Mesenchymal stem cell (in vitro differentiated cells and primary cell): ENCODE measurements around the gene YWHAG.
A peak's percentile ranks its signal among the peaks of the same experiment; 100 is the strongest.
"Not testable (repeated sequence)": the region's sequence is repeated elsewhere in the genome, so short reads cannot be mapped to it uniquely, and the experiment has no call there.

Experiments
- DNase-seq: peaks from one replicate; pipeline ENCODE4 v3.0.0-alpha.2; 2013
- H2AFZ ChIP-seq: one replicate; pipeline ENCODE4 v1.6.1; 2013; ENCODE audit warnings: low read depth, mild to moderate bottlenecking, control low read depth, inconsistent platforms, low read length, moderate library complexity
- H2AK5ac ChIP-seq: 2 replicates; pipeline ENCODE4 v1.6.1; 2013; ENCODE audit warnings: low read length, moderate library complexity, mild to moderate bottlenecking, inconsistent platforms; ENCODE audit not compliant: severe bottlenecking
- H2BK120ac ChIP-seq: one replicate; pipeline ENCODE4 v1.6.1; 2013; ENCODE audit warnings: low read depth, mild to moderate bottlenecking, inconsistent platforms, low read length, moderate library complexity
- H2BK12ac ChIP-seq, 2 experiments: one replicate each; pipeline ENCODE4 v1.6.1; 2013; ENCODE audit warnings: inconsistent platforms in 2 of 2, low read length in 2 of 2, mild to moderate bottlenecking in 2 of 2, moderate library complexity in 2 of 2, control low read depth in 1 of 2
- H2BK15ac ChIP-seq: one replicate; pipeline ENCODE4 v1.6.1; 2013; ENCODE audit warnings: mild to moderate bottlenecking, low read depth, inconsistent platforms; ENCODE audit not compliant: poor library complexity, severe bottlenecking
- H2BK5ac ChIP-seq: 2 replicates; pipeline ENCODE4 v1.6.1; 2013; ENCODE audit warnings: low read depth, mild to moderate bottlenecking, low read length, control low read depth, inconsistent platforms; ENCODE audit not compliant: poor library complexity, severe bottlenecking
- H3K14ac ChIP-seq, 2 experiments: one replicate each; pipeline ENCODE4 v1.6.1; 2013; ENCODE audit warnings: inconsistent platforms in 2 of 2, low read length in 2 of 2, control low read depth in 1 of 2, mild to moderate bottlenecking in 1 of 2, moderate library complexity in 1 of 2
- H3K18ac ChIP-seq, 2 experiments: one replicate each; pipeline ENCODE4 v1.6.1; 2013; ENCODE audit warnings: inconsistent platforms in 2 of 2, low read length in 2 of 2, control low read depth in 1 of 2, low read depth in 1 of 2, mild to moderate bottlenecking in 1 of 2
- H3K23ac ChIP-seq, 2 experiments: one replicate each; pipeline ENCODE4 v1.6.1; 2013; ENCODE audit warnings: inconsistent platforms in 2 of 2, low read length in 2 of 2, mild to moderate bottlenecking in 2 of 2, moderate library complexity in 2 of 2, control low read depth in 1 of 2
- H3K27ac ChIP-seq: 2 replicates; pipeline ENCODE4 v1.5.1; 2013; ENCODE audit warnings: mild to moderate bottlenecking, moderate library complexity, low read length, control low read depth, inconsistent platforms; ENCODE audit not compliant: poor library complexity, severe bottlenecking
- H3K27me3 ChIP-seq, 2 experiments: 2 replicates each; pipeline versions ENCODE4 v1.6.1 to v1.7.0; 2013; ENCODE audit warnings: low read length in 2 of 2, mild to moderate bottlenecking in 2 of 2, moderate library complexity in 2 of 2, control low read depth in 1 of 2, inconsistent platforms in 1 of 2; ENCODE audit not compliant: control insufficient read depth in 1 of 2, insufficient read depth in 1 of 2
- H3K36me3 ChIP-seq, 2 experiments: 2 replicates each; pipeline versions ENCODE4 v1.6.1 to v1.7.0; 2013; ENCODE audit warnings: low read length in 2 of 2, control low read depth in 1 of 2, inconsistent platforms in 1 of 2, low read depth in 1 of 2, mild to moderate bottlenecking in 1 of 2; ENCODE audit not compliant: insufficient read depth in 2 of 2, control insufficient read depth in 1 of 2
- H3K4ac ChIP-seq, 2 experiments: one replicate each; pipeline ENCODE4 v1.6.1; 2013; ENCODE audit warnings: inconsistent platforms in 2 of 2, low read length in 2 of 2, mild to moderate bottlenecking in 2 of 2, moderate library complexity in 2 of 2, control low read depth in 1 of 2, low read depth in 1 of 2
- H3K4me1 ChIP-seq: 2 replicates; pipeline ENCODE4 v1.6.1; 2013; ENCODE audit warnings: low read depth, low read length, control low read depth; ENCODE audit not compliant: control insufficient read depth, insufficient read depth
- H3K4me2 ChIP-seq: 2 replicates; pipeline ENCODE4 v1.6.1; 2013; ENCODE audit warnings: low read length, mild to moderate bottlenecking, inconsistent platforms; ENCODE audit not compliant: poor library complexity, severe bottlenecking
- H3K4me3 ChIP-seq, 2 experiments: 2 replicates each; pipeline versions ENCODE4 v1.5.1 to v1.7.0; 2013; ENCODE audit warnings: low read length in 2 of 2, mild to moderate bottlenecking in 2 of 2, control low read depth in 1 of 2, low read depth in 1 of 2; ENCODE audit not compliant: insufficient read depth in 1 of 2
- H3K79me1 ChIP-seq: replicated peaks from 2 replicates; pipeline ENCODE4 v1.6.1; 2013; ENCODE audit warnings: mild to moderate bottlenecking, control low read depth, low read length, inconsistent platforms; ENCODE audit not compliant: poor library complexity, severe bottlenecking
- H3K9ac ChIP-seq: 2 replicates; pipeline ENCODE4 v1.7.0; 2013; ENCODE audit warnings: mild to moderate bottlenecking, low read length, moderate library complexity
- H3K9me3 ChIP-seq: 2 replicates; pipeline ENCODE4 v1.7.0; 2013; ENCODE audit warnings: mild to moderate bottlenecking, low read length; ENCODE audit not compliant: control insufficient read depth
- H4K8ac ChIP-seq: one replicate; pipeline ENCODE4 v1.6.1; 2013; ENCODE audit warnings: inconsistent platforms, mild to moderate bottlenecking, low read length, moderate library complexity
- H4K91ac ChIP-seq: one replicate; pipeline ENCODE4 v1.6.1; 2013; ENCODE audit warnings: mild to moderate bottlenecking, low read length, inconsistent platforms
- WGBS: methylation state at CpG from one replicate; pipeline ENCODE4 v1.1.7; 2013; ENCODE audit warnings: mixed read lengths; 5-methylcytosine and 5-hydroxymethylcytosine counted together

YWHAG gene

GRCh38 chr7:76309341-76310101 lies 49.3 kb downstream of the YWHAG start:
- not testable (repeated sequence) for H3K36me3 ChIP-seq, H3K27me3 ChIP-seq, H3K9ac ChIP-seq, H3K23ac ChIP-seq, H2BK120ac ChIP-seq, H3K9me3 ChIP-seq, H3K18ac ChIP-seq, H3K79me1 ChIP-seq, H2AK5ac ChIP-seq, H3K4me2 ChIP-seq, H2BK5ac ChIP-seq, H2AFZ ChIP-seq, DNase-seq, H2BK15ac ChIP-seq, H3K27ac ChIP-seq, H4K91ac ChIP-seq, H3K14ac ChIP-seq, H3K4me3 ChIP-seq, H2BK12ac ChIP-seq, H3K4ac ChIP-seq, H4K8ac ChIP-seq
- 95% methylated on average over 45 of the region's 50 CpGs for WGBS
- H3K4me1 ChIP-seq = peaks cover 28% of the 10 kb centered on the region

GRCh38 chr7:76308874-76309273 lies 49.9 kb downstream of the YWHAG start:
- H3K4me2 ChIP-seq, H3K79me1 ChIP-seq, H2BK12ac ChIP-seq, H3K18ac ChIP-seq, H2AK5ac ChIP-seq, H4K8ac ChIP-seq, H3K4ac ChIP-seq, H3K14ac ChIP-seq, DNase-seq, H2BK5ac ChIP-seq, H4K91ac ChIP-seq, H2BK120ac ChIP-seq, H3K27me3 ChIP-seq, H3K27ac ChIP-seq, H3K9ac ChIP-seq, H3K4me3 ChIP-seq, H3K9me3 ChIP-seq, H3K23ac ChIP-seq, H2BK15ac ChIP-seq, H2AFZ ChIP-seq: not testable (repeated sequence)
- Histone ChIP-seq H3K4me1 (peaks cover 30% of the 10 kb centered on the region), H3K36me3 (peaks cover 10 to 11% of the 10 kb centered on the region in 2 experiments)
- 92% methylated on average over 12 of the region's 12 CpGs for WGBS

GRCh38 chr7:76304888-76305375 lies 53.9 kb downstream of the YWHAG start:
- H3K23ac ChIP-seq = no peak overlapping the region
- H4K8ac ChIP-seq = no peak overlapping the region
- peak overlapping the region; percentile 95 for H3K9ac ChIP-seq
- H3K14ac ChIP-seq = no peak overlapping the region
- H2BK5ac ChIP-seq = no peak overlapping the region
- no peak overlapping the region for H2AK5ac ChIP-seq
- H3K4ac ChIP-seq = no peak overlapping the region
- no peak overlapping the region for H3K27ac ChIP-seq
- peaks cover 10 to 11% of the 10 kb centered on the region in 2 experiments for H3K36me3 ChIP-seq
- H3K4me1 ChIP-seq = peaks cover 29% of the 10 kb centered on the region
- no peaks in the 10 kb centered on the region for H3K27me3 ChIP-seq
- H3K18ac ChIP-seq = no peak overlapping the region
- no peak overlapping the region for H2AFZ ChIP-seq
- H4K91ac ChIP-seq = no peak overlapping the region
- no peaks in the 10 kb centered on the region for H3K79me1 ChIP-seq
- H3K9me3 ChIP-seq = no peaks in the 10 kb centered on the region
- over 99% methylated on average over 10 of the region's 10 CpGs for WGBS
- no peak for DNase-seq
- H2BK15ac ChIP-seq = no peak overlapping the region
- no peak overlapping the region for H3K4me3 ChIP-seq
- no peak overlapping the region for H2BK120ac ChIP-seq
- H3K4me2 ChIP-seq = no peak overlapping the region
- no peak overlapping the region for H2BK12ac ChIP-seq

GRCh38 chr7:76303202-76304147 lies 55.3 kb downstream of the YWHAG start:
- H3K36me3 ChIP-seq = peaks cover 10 to 11% of the 10 kb centered on the region in 2 experiments
- H2BK12ac ChIP-seq = peak overlapping the region; percentile 2 to 74
- H2AFZ ChIP-seq = no peak overlapping the region
- H3K79me1 ChIP-seq = no peaks in the 10 kb centered on the region
- H3K27ac ChIP-seq = peak overlapping the region; percentile 38
- DNase-seq = peak; percentile 91
- peak overlapping the region; percentile 81 to 87 for H3K14ac ChIP-seq
- H3K9me3 ChIP-seq = no peaks in the 10 kb centered on the region
- H2AK5ac ChIP-seq = peak overlapping the region; percentile 41
- no peaks in the 10 kb centered on the region for H3K27me3 ChIP-seq
- peaks cover 29% of the 10 kb centered on the region for H3K4me1 ChIP-seq
- H2BK15ac ChIP-seq = peak overlapping the region; percentile 86
- 4% methylated on average over 41 of the region's 56 CpGs for WGBS
- peak overlapping the region; percentile 12 for H4K8ac ChIP-seq
- H3K4me2 ChIP-seq = peak overlapping the region; percentile 82
- peak overlapping the region; percentile 95 for H3K9ac ChIP-seq
- H4K91ac ChIP-seq = peak overlapping the region; percentile 83
- H3K18ac ChIP-seq = peak overlapping the region; percentile 85 to 86
- peak overlapping the region; percentile 80 to 89 for H3K4me3 ChIP-seq
- peak overlapping the region; percentile 92 for H2BK120ac ChIP-seq
- H3K4ac ChIP-seq = peak overlapping the region; percentile 87 to 94
- no peak overlapping the region for H3K23ac ChIP-seq
- H2BK5ac ChIP-seq = peak overlapping the region; percentile 35
